ENCODE measurements around the gene TOP3B.

Gene TOP3B

GRCh38 chr22:21991774-21992173 is 9.2 kb upstream of the TOP3B start:
- TF ChIP-seq, protein P1, sequence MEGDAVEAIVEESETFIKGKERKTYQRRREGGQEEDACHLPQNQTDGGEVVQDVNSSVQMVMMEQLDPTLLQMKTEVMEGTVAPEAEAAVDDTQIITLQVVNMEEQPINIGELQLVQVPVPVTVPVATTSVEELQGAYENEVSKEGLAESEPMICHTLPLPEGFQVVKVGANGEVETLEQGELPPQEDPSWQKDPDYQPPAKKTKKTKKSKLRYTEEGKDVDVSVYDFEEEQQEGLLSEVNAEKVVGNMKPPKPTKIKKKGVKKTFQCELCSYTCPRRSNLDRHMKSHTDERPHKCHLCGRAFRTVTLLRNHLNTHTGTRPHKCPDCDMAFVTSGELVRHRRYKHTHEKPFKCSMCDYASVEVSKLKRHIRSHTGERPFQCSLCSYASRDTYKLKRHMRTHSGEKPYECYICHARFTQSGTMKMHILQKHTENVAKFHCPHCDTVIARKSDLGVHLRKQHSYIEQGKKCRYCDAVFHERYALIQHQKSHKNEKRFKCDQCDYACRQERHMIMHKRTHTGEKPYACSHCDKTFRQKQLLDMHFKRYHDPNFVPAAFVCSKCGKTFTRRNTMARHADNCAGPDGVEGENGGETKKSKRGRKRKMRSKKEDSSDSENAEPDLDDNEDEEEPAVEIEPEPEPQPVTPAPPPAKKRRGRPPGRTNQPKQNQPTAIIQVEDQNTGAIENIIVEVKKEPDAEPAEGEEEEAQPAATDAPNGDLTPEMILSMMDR (IDR thresholded peaks at IDR 0.05; ENCODE audit: insufficient read depth, low read depth, low read length, missing control alignments): no peak
- no peak for DNase-seq (ENCODE audit: low read depth)
- no peak overlapping the region for H3K4me3 ChIP-seq (ENCODE audit: low read depth, low read length)

GRCh38 chr22:21991304-21991596 is 8.7 kb upstream of the TOP3B start:
- TF ChIP-seq, protein P1 (IDR thresholded peaks at IDR 0.05; ENCODE audit: insufficient read depth, low read depth, low read length, missing control alignments): no peak
- DNase-seq (ENCODE audit: low read depth): no peak
- no peak overlapping the region for H3K4me3 ChIP-seq (ENCODE audit: low read depth, low read length)

DNA sequence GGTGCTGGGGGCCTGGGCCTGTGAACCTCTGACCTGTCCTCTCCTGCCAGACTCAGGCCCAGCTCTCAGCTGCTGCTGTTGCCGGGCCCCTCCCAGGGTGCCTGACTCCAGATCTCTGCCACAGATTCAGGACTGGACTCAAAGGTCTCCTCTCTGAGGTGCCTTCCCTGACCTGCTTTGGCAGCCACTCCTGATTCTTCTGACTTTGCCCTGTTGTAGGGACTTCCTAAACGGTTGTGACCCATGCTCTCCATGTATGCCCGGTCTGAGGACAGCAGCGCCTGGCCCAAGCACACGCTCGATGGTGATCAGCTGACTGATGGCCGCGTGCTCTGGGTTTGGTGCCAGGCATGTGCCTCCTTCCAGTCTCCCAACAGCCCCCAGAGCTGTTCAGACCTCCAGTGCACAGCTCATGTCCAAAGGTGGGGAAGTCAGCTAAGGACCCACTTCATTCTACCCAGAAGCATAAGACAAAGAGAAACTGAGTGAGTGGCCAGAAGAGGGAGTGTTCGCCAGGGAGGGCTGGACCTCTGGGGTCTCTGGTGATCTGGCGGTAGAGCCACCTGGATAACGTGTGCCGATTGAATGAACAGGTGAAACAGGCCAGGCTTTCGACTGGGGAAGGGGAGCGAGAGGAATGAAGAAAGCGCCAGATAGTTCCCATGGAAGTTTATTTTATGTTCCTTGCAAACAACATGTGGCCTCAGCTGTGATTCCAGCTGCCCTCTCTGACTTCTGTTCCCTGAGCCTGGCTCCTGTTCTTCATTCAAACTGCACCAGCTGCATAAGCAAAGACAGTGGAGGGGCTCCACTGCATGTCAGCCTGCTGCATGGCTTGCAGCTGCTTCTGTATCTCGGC is 8.1 kb upstream of the TOP3B start:
- no peak for DNase-seq (ENCODE audit: low read depth)
- no peak overlapping the region for H3K4me3 ChIP-seq (ENCODE audit: low read depth, low read length)
- TF ChIP-seq, protein P1 (IDR thresholded peaks at IDR 0.05; ENCODE audit: insufficient read depth, low read depth, low read length, missing control alignments): no peak

DNA sequence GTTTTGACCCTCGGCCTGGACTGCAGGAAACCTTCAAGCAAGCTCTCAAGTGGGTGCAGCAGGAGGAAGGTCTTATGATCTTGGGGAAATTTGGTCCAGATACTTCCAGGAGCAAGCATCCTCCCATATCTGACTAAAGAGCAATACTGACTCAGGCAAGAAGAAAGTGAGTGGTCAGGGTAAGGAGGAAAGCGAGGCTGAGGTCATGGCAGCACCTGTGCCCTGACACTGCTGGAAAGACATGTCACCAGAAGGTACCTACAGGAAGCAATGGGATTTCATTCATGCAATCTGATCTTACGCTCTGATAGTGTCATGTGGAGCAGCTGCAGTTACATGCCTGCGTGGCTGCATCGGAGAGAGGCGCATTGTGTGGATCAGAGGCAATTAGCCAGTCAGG is 6.5 kb upstream of the TOP3B start:
- no peak for DNase-seq (ENCODE audit: low read depth)
- H3K4me3 ChIP-seq (ENCODE audit: low read depth, low read length): no peak overlapping the region
- TF ChIP-seq, protein P1 (IDR thresholded peaks at IDR 0.05; ENCODE audit: insufficient read depth, low read depth, low read length, missing control alignments): no peak

DNA sequence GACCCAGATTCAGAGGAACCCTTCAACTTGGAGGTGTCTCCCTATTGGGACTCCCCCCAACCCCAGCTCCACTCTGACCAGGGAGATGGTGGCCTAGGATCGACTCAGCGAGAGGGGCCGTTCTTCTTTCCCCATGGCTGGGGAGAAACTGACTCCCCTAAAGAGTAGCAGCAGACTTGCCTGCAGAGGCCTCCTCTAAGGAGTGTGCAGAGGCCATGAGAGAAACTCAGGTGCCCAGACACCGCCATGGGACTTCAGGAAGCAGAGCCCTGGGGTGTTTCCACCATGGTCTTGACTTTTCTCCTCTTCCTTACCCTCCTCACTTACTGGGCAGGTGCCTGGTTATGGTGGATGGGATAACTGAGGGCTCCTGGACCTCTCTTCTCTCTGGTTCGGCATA is 2.6 kb upstream of the TOP3B start:
- DNase-seq (ENCODE audit: low read depth): no peak
- TF ChIP-seq, protein P1 (IDR thresholded peaks at IDR 0.05; ENCODE audit: insufficient read depth, low read depth, low read length, missing control alignments): no peak

DNA sequence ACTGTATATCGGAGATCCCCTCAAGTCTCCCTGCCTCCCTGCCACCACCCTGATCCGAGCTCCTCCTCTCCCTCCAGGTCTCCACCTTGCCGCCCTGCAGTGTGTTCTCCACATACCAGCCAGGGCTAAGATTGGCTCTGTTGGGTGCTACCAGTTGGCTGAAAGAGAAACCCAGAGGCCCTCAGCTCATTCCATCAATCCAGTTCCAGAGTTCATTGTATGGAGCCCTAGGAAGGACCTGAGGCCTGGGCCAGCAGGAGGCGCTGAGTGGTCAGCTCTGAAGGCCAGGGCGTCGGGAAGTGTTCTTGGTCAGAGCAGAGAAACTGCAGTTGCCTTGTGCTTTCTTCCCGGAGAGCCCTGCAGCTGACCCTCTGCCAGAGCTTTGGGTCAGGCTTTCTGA is 2.2 kb upstream of the TOP3B start:
- TF ChIP-seq, protein P1 (IDR thresholded peaks at IDR 0.05; ENCODE audit: insufficient read depth, low read depth, low read length, missing control alignments): peak; percentile 32
- no peak overlapping the region for H3K4me3 ChIP-seq (ENCODE audit: low read depth, low read length)
- peak; percentile 45 for DNase-seq (ENCODE audit: low read depth)

More for the DNA sequence above, 2.6 kb upstream of the TOP3B start:
- H3K4me3 ChIP-seq (ENCODE audit: low read depth, low read length): no peak overlapping the region

DNA sequence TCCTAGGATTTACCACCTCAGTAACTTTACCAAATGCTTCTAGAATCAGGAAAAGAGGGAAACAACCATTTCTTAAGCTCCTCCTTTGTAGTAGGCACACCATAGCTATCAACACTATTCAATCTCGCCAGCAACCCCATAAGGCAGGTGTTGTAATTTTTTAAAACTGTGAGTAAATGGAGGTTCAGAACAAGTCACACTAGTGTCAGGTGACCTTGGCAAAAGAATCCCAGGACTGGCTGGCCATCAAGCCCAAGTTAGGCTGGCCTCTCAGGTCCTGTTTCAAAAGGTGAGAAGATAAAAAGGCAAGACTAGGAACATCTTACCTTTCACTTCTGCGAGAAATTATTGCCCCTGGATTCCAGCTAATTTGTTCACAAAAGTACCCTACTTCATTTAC is 713 bp downstream of the TOP3B start:
- H3K4me3 ChIP-seq (ENCODE audit: low read depth, low read length): peak overlapping the region; percentile 94
- TF ChIP-seq, protein P1 (IDR thresholded peaks at IDR 0.05; ENCODE audit: insufficient read depth, low read depth, low read length, missing control alignments): no peak

More for the DNA sequence above, 713 bp downstream of the TOP3B start:
- no peak for DNase-seq (ENCODE audit: low read depth)
